ENCODE measurements around the gene ADNP2.

- TF ChIP-seq CTCF (IDR thresholded peaks at IDR 0.05; ENCODE audit: low read depth, low read length): no peak
- TF ChIP-seq EZH2phosphoT487 (IDR thresholded peaks at IDR 0.05; ENCODE audit: low read depth): no peak
Observed at GRCh38 chr18:80158365-80158764, 49.3 kb downstream of the ADNP2 start.
